ENCODE results near the gene CDH23.
A peak's percentile ranks its signal among the peaks of the same experiment; 100 is the strongest.

Gene CDH23

GRCh38 chr10:71369602-71370001 is 27.1 kb upstream of the CDH23 start:
- no peak for DNase-seq (ENCODE audit: low read depth)

GRCh38 chr10:71370031-71370430 is 26.7 kb upstream of the CDH23 start:
- no peak for DNase-seq (ENCODE audit: low read depth)

GRCh38 chr10:71371750-71372166 is 25.0 kb upstream of the CDH23 start:
- DNase-seq (ENCODE audit: low read depth): no peak

GRCh38 chr10:71372882-71373495 is 23.7 kb upstream of the CDH23 start:
- no peak for DNase-seq (ENCODE audit: low read depth)

- no peak for DNase-seq (ENCODE audit: low read depth)
These were observed 22.1 kb upstream of the CDH23 start for GRCh38 chr10:71374481-71375233.

GRCh38 chr10:71375952-71376351 is 20.8 kb upstream of the CDH23 start:
- DNase-seq (ENCODE audit: low read depth): no peak

- no peak for DNase-seq (ENCODE audit: low read depth)
These were observed 18.2 kb upstream of the CDH23 start for GRCh38 chr10:71378336-71379117.

- DNase-seq (ENCODE audit: low read depth): no peak
These were observed 17.5 kb upstream of the CDH23 start for GRCh38 chr10:71379118-71379766.

GRCh38 chr10:71380841-71381240 is 15.9 kb upstream of the CDH23 start:
- DNase-seq (ENCODE audit: low read depth): no peak

GRCh38 chr10:71381611-71382010 is 15.1 kb upstream of the CDH23 start:
- no peak for DNase-seq (ENCODE audit: low read depth)

- no peak for DNase-seq (ENCODE audit: low read depth)
These were observed 14.7 kb upstream of the CDH23 start for GRCh38 chr10:71382028-71382427.

- DNase-seq (ENCODE audit: low read depth): no peak
These were observed 14.0 kb upstream of the CDH23 start for GRCh38 chr10:71382757-71383156.

GRCh38 chr10:71383972-71384687 is 12.6 kb upstream of the CDH23 start:
- peak; percentile 60 for DNase-seq (ENCODE audit: low read depth)

GRCh38 chr10:71388171-71388570 is 8.5 kb upstream of the CDH23 start:
- no peak for DNase-seq (ENCODE audit: low read depth)

GRCh38 chr10:71388583-71389310 is 8.0 kb upstream of the CDH23 start:
- no peak for DNase-seq (ENCODE audit: low read depth)

GRCh38 chr10:71389768-71390460 is 6.8 kb upstream of the CDH23 start:
- no peak for DNase-seq (ENCODE audit: low read depth)

- no peak for DNase-seq (ENCODE audit: low read depth)
These were observed 6.3 kb upstream of the CDH23 start for GRCh38 chr10:71390461-71390835.

GRCh38 chr10:71390921-71391690 is 5.6 kb upstream of the CDH23 start:
- no peak for DNase-seq (ENCODE audit: low read depth)

- no peak for DNase-seq (ENCODE audit: low read depth)
These were observed 5.0 kb upstream of the CDH23 start for GRCh38 chr10:71391701-71392100.

GRCh38 chr10:71392292-71392691 is 4.4 kb upstream of the CDH23 start:
- no peak for DNase-seq (ENCODE audit: low read depth)

All from stimulated activated CD8-positive, alpha-beta memory T cell treated with anti-CD3 and anti-CD28 coated beads, Interleukin-12 subunit alpha, Interleukin-12 subunit beta, amount 100 ng/mL, for 1 hour (primary cell).